ENCODE measurements around the gene LIPC.
A peak's percentile ranks its signal among the peaks of the same experiment; 100 is the strongest.

Gene LIPC

DNA sequence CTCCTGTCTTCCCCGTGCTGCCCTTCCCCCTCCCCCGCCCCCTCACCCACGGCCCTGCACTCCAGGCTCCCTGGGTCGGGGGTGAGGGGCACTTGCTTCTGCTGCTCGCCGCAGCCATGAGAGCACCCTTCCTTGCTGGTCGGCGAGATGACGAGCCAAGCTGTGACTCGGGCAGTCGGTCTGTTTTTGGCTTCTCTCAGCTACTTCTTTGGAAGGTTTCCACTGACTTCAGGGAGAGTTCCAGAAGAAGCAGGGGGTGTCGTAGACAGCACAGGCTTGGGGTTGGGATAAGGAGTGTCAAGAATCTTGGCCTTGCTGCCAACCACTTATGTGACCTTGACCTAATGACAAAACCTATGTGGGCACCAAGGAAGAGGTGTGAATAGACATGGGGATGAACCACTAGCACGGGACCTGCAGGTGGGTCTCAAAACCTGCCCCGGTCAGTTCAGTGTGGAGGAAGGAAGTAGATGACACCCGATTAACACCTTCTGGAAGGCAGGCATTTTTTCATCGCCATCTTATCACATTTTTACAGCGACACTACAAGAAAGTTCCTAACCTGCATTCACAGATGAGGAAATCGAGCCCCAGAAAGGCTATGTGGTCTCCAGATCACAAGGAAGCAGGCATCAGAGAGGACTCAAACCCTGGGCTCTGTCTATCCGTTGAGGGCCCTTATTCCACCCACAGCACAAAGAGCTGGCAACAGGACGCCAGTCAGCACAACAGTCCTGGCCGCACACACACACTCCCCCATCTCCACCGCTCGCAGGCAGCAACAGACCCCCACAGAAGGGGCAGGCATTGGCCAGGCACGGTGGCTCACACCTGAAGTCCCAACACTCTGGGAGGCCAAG, 120.9 kb downstream of the LIPC start:
- no peaks in the 10 kb centered on the region for H3K9me3 ChIP-seq (ENCODE audit: insufficient read depth, low read depth, low read length)
- 88% methylated on average over 24 of the region's 24 CpGs for WGBS
- no peak overlapping the region for H3K9ac ChIP-seq (ENCODE audit: low read depth, low read length)
- H3K4me3 ChIP-seq (ENCODE audit: low read length): no peak overlapping the region
- H3K36me3 ChIP-seq (ENCODE audit: insufficient read depth, low read length): no peaks in the 10 kb centered on the region
- no peak overlapping the region for H3K27ac ChIP-seq (ENCODE audit: low read depth, low read length)
- H3K4me1 ChIP-seq (ENCODE audit: insufficient read depth, low read length): peaks cover 10% of the 10 kb centered on the region; the same call in 1 of the 2 replicates
- no peaks in the 10 kb centered on the region for H3K27me3 ChIP-seq (ENCODE audit: insufficient read depth, low read length)

DNA sequence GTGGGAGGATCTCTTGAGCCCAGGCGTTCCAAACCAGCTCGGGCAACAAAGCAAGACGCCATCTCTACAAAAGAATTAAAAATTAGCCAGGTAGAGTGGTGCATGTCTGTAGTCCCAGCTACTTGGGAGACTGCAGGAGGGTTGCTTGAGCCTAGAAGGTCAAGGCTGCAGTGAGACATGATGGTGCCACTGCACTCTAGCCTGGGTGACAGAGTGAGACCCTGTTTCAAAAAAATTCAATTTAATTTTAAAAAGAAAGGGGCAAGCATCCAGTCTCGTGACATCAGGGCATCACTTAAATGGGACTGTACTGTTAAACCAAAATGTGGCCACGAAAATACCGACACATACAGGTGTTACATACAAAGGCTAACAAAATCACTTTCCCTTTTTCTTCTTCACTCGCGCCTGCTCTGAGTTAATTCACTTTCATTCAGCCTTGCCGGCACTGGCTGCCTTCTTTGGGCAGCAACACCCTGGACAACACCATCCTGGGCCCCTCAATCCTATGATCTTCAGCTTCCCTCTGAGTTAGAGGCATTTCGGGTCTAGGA, 121.7 kb downstream of the LIPC start:
- no peak overlapping the region for H3K4me3 ChIP-seq (ENCODE audit: low read length)
- H3K27ac ChIP-seq (ENCODE audit: low read depth, low read length): no peak overlapping the region
- no peak overlapping the region for H3K9ac ChIP-seq (ENCODE audit: low read depth, low read length)
- 94% methylated on average over 10 of the region's 10 CpGs for WGBS
- no peaks in the 10 kb centered on the region for H3K36me3 ChIP-seq (ENCODE audit: insufficient read depth, low read length)
- peaks cover 10% of the 10 kb centered on the region; the same call in 1 of the 2 replicates for H3K4me1 ChIP-seq (ENCODE audit: insufficient read depth, low read length)
- H3K9me3 ChIP-seq (ENCODE audit: insufficient read depth, low read depth, low read length): 0 out of 2 replicates have a peak, but pooled peaks cover under 1% of the 10 kb centered on the region
- H3K27me3 ChIP-seq (ENCODE audit: insufficient read depth, low read length): no peaks in the 10 kb centered on the region

DNA sequence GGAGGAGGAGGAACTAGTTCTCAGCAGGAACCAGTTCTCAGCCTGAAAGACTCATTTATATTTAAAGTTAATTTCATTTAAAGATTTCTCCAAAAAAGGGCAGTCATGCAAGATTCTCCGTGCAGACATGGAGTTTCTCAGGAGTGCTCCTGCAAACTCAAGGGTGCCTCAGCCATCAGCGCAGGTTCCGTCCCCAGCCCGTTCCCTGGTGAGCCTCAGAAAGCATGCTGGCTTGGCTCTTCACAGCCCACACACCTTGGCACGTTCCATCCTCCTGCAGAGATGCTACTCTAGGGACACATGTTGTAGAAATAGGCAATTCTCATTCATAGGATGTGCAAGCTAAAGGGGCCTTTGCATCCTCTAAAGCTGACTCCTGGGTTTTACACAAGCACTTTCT, 123.0 kb downstream of the LIPC start:
- no peak overlapping the region for H3K27ac ChIP-seq (ENCODE audit: low read depth, low read length)
- 89% methylated on average over 5 of the region's 5 CpGs for WGBS

DNA sequence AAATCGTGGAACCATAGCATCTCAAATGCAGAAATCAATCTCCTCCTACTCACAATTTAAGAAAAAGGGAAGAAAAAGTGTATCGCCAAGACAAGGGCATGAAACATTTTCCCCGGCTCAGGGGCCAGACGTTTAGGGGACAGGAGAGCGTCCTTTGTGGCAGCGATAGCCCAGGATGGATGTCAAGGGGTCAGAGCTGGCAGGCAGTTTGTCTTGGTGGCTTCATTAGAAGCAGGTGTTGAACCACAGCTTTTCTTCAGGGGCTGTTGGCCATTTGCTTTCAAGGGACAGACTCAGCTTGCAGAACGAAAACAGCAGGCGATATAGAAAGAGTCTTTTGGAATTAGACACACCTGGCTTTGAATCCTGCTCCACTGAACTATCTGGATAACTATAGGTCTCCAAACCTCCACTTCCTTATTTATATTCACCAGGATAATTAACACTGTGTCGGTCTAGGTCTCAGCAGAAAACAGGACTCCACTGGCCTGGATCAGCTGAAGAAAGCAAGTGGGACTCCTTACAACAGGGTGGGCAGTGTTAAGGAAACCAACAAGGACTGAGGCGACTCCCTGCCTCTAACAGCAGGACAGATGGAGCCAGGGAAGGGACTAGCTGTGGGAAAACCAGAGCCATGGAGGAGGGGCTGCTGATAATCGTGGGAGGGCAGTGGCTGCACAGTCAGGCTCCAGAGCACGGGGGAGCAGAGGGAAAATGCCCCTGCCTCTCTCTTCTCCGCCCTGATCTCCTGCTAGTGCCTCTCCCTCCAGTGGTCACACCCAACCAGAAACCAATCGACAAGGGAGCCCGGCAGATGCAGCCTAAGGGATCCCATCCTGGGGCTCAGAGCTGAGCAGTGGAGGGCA, 123.6 kb downstream of the LIPC start:
- Histone ChIP-seq H3K36me3 (ENCODE audit: insufficient read depth, low read length) (no peaks in the 10 kb centered on the region), H3K4me1 (ENCODE audit: insufficient read depth, low read length) (peaks cover 10% of the 10 kb centered on the region; the same call in 1 of the 2 replicates), H3K27me3 (ENCODE audit: insufficient read depth, low read length) (no peaks in the 10 kb centered on the region), H3K27ac (ENCODE audit: low read depth, low read length) (no peak overlapping the region), H3K9me3 (ENCODE audit: insufficient read depth, low read depth, low read length) (peaks cover 9% of the 10 kb centered on the region; the same call in 1 of the 2 replicates), H3K9ac (ENCODE audit: low read depth, low read length) (no peak overlapping the region), H3K4me3 (ENCODE audit: low read length) (no peak overlapping the region)
- WGBS: 75% methylated on average over 15 of the region's 15 CpGs

More for the DNA sequence above, 123.0 kb downstream of the LIPC start:
- H3K4me1 ChIP-seq (ENCODE audit: insufficient read depth, low read length): peaks cover 10% of the 10 kb centered on the region; the same call in 1 of the 2 replicates
- no peaks in the 10 kb centered on the region for H3K27me3 ChIP-seq (ENCODE audit: insufficient read depth, low read length)
- H3K4me3 ChIP-seq (ENCODE audit: low read length): no peak overlapping the region
- H3K36me3 ChIP-seq (ENCODE audit: insufficient read depth, low read length): no peaks in the 10 kb centered on the region
- H3K9me3 ChIP-seq (ENCODE audit: insufficient read depth, low read depth, low read length): peaks cover 9% of the 10 kb centered on the region; the same call in 1 of the 2 replicates
- H3K9ac ChIP-seq (ENCODE audit: low read depth, low read length): no peak overlapping the region

DNA sequence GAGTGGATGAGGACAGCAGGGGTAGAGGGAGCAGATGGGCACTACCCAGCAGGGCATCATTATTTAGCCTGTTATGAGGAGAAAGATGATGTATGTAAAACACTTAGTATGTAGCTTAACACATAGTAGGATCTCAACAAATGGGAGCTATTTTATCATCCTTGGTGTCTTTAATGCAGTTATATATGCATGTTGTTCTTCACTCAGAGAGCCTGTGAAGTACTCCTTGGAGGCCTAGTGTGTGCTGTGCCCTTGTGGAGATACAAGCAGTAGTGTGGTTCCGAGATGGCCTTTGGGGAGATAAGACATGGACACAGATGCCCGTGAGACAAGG, 124.2 kb downstream of the LIPC start:
- H3K27ac ChIP-seq (ENCODE audit: low read depth, low read length): no peak overlapping the region

DNA sequence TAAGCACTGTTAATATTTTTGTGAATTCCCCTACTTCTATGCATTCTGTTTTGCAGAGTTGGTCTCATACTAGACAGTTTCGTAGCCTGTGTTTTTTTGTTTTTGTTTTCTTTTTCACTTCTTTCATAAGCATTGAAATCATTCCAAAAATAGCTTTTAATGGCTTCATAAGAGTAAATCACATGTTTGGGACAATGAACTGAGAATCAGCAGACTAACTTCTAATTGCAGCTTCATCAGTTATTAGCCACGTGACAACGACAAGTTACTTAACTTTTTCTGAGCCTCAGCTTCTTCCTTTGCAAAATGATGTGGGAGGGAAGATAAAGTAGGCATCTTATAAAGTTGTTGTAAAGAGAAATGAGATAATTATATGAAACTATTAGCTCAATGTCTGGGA, 124.8 kb downstream of the LIPC start:
- Histone ChIP-seq H3K27me3 (ENCODE audit: insufficient read depth, low read length) (no peaks in the 10 kb centered on the region), H3K9me3 (ENCODE audit: insufficient read depth, low read depth, low read length) (peaks cover 9% of the 10 kb centered on the region; the same call in 1 of the 2 replicates), H3K27ac (ENCODE audit: low read depth, low read length) (no peak overlapping the region), H3K9ac (ENCODE audit: low read depth, low read length) (no peak overlapping the region), H3K36me3 (ENCODE audit: insufficient read depth, low read length) (no peaks in the 10 kb centered on the region), H3K4me3 (ENCODE audit: low read length) (no peak overlapping the region), H3K4me1 (ENCODE audit: insufficient read depth, low read length) (peaks cover 17% of the 10 kb centered on the region)
- WGBS: 97% methylated on average over 3 of the region's 3 CpGs

More for the DNA sequence above, 124.2 kb downstream of the LIPC start:
- Histone ChIP-seq H3K36me3 (ENCODE audit: insufficient read depth, low read length) (no peaks in the 10 kb centered on the region), H3K4me1 (ENCODE audit: insufficient read depth, low read length) (peaks cover 11% of the 10 kb centered on the region), H3K27me3 (ENCODE audit: insufficient read depth, low read length) (no peaks in the 10 kb centered on the region), H3K4me3 (ENCODE audit: low read length) (no peak overlapping the region), H3K9me3 (ENCODE audit: insufficient read depth, low read depth, low read length) (peaks cover 9% of the 10 kb centered on the region; the same call in 1 of the 2 replicates), H3K9ac (ENCODE audit: low read depth, low read length) (no peak overlapping the region)
- 88% methylated on average over 2 of the region's 2 CpGs for WGBS

DNA sequence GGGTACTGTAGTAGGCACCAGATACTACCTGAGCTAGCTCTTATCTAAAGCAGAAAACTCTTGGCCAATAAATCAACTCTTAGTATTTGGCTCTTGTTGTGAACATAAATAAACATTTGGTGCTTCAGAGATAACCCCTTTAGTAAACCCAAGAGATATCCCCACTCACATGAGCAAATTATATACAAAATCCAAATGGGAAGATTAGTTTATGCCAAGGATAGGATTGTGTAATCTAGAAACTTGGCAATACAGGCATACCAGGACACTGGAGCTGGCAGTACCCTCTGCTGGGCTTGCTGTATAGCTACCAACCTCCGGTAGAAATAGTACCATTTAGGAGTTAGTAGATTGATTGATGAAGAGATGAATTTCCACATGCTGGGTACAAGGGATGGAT, 127.0 kb downstream of the LIPC start:
- H3K9ac ChIP-seq (ENCODE audit: low read depth, low read length): no peak overlapping the region
- peaks cover 14% of the 10 kb centered on the region; the same call in 1 of the 2 replicates for H3K4me1 ChIP-seq (ENCODE audit: insufficient read depth, low read length)
- no peak overlapping the region for H3K4me3 ChIP-seq (ENCODE audit: low read length)
- 98% methylated on average over 1 of the region's 1 CpG for WGBS
- no peak overlapping the region for H3K27ac ChIP-seq (ENCODE audit: low read depth, low read length)
- H3K27me3 ChIP-seq (ENCODE audit: insufficient read depth, low read length): no peaks in the 10 kb centered on the region
- peaks cover 9% of the 10 kb centered on the region; the same call in 1 of the 2 replicates for H3K9me3 ChIP-seq (ENCODE audit: insufficient read depth, low read depth, low read length)
- no peaks in the 10 kb centered on the region for H3K36me3 ChIP-seq (ENCODE audit: insufficient read depth, low read length)

DNA sequence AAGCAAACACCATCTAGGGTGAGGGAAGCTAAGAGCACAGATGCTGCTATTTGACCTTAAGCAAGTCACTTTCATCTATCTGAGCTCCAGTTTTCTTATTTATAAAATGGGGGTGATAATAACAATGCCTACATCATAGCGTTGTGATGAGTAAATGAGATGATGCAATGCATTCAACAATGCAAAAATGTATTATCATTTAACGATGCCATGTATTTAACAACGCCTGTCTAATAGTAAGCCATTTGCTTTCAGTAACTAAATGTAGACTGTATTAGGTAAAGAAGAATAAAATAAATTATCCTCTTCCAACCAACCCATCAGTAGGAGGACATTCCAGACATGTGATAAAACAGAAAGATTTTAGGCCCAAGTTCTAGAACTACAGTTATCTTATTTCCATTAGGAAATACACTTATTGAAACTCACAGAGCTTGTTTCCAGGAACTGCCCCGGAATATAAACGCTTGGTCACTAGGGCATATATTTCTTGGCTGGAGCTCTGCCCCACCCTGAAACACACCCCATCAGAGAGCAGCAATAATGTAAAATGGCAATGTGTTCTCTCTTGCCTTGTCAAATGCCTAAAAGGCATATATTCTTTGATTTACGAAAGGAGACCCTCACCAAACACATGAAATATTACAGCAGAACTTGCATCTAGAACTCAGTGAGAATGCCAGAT, 128.3 kb downstream of the LIPC start:
- H3K36me3 ChIP-seq (ENCODE audit: insufficient read depth, low read length): no peaks in the 10 kb centered on the region

DNA sequence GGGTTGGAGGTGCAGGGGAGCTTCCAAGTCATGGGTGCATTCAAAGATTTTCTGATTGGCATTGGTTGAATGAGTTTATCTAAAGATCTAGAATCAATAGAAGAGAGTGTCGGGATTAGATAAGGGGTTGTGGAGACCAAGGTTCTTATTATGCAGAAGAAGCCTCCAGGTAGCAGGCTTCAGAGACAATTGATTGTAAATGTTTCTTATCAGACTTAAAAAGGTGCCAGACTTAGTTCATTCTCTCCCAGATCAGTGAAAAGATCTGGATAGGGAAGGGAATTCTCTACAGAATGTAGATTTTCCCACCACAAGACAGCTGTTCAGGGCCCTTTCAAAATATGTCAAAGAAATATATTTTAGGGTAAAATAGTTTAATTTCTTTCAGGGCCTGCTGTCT, 129.5 kb downstream of the LIPC start:
- Histone ChIP-seq H3K27me3 (ENCODE audit: insufficient read depth, low read length) (no peaks in the 10 kb centered on the region), H3K36me3 (ENCODE audit: insufficient read depth, low read length) (no peaks in the 10 kb centered on the region), H3K9ac (ENCODE audit: low read depth, low read length) (no peak overlapping the region), H3K9me3 (ENCODE audit: insufficient read depth, low read depth, low read length) (peaks cover 9% of the 10 kb centered on the region; the same call in 1 of the 2 replicates), H3K27ac (ENCODE audit: low read depth, low read length) (peak overlapping the region; percentile 45; the same call in 1 of the 2 replicates), H3K4me3 (ENCODE audit: low read length) (no peak overlapping the region), H3K4me1 (ENCODE audit: insufficient read depth, low read length) (peaks cover 10% of the 10 kb centered on the region; the same call in 1 of the 2 replicates)
- 0% methylated on average over 1 of the region's 1 CpG for WGBS

More for the DNA sequence above, 128.3 kb downstream of the LIPC start:
- WGBS: 73% methylated on average over 4 of the region's 6 CpGs
- Histone ChIP-seq H3K4me3 (ENCODE audit: low read length) (no peak overlapping the region), H3K9me3 (ENCODE audit: insufficient read depth, low read depth, low read length) (peaks cover 9% of the 10 kb centered on the region; the same call in 1 of the 2 replicates), H3K27me3 (ENCODE audit: insufficient read depth, low read length) (no peaks in the 10 kb centered on the region), H3K27ac (ENCODE audit: low read depth, low read length) (no peak overlapping the region), H3K9ac (ENCODE audit: low read depth, low read length) (no peak overlapping the region), H3K4me1 (ENCODE audit: insufficient read depth, low read length) (peaks cover 14% of the 10 kb centered on the region; the same call in 1 of the 2 replicates)

DNA sequence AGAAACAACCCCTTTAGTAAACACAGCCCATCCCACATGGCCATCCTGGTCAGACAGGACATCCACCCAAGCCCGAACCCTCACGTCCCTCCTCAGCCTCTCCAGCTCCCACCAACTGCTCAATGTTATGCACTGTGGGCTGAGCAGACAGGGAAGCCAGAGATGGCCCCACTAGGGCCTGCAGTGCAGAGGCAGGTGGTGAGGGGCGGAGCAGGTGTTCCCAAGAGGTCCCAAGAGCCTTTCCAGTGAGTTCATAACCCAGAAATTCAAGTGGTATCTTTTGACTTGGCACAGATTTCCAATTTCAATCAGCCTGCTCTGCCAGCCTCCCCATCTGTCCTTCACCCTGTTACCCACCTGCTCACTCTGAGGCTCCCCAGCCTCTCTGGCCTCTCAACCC, 130.3 kb downstream of the LIPC start:
- peaks cover 10% of the 10 kb centered on the region; the same call in 1 of the 2 replicates for H3K4me1 ChIP-seq (ENCODE audit: insufficient read depth, low read length)
- peaks cover 9% of the 10 kb centered on the region; the same call in 1 of the 2 replicates for H3K9me3 ChIP-seq (ENCODE audit: insufficient read depth, low read depth, low read length)
- no peaks in the 10 kb centered on the region for H3K36me3 ChIP-seq (ENCODE audit: insufficient read depth, low read length)
- no peak overlapping the region; the same call in 1 of the 2 replicates for H3K27ac ChIP-seq (ENCODE audit: low read depth, low read length)
- 72% methylated on average over 3 of the region's 3 CpGs for WGBS
- no peak overlapping the region for H3K9ac ChIP-seq (ENCODE audit: low read depth, low read length)
- no peak overlapping the region for H3K4me3 ChIP-seq (ENCODE audit: low read length)
- H3K27me3 ChIP-seq (ENCODE audit: insufficient read depth, low read length): no peaks in the 10 kb centered on the region

All from HUES64 (cell line).